A549 (cell line): ENCODE results near the gene ZNF385B.

Experiments used
- MAX ChIP-seq: IDR thresholded peaks from 2 replicates; pipeline ENCODE4 v1.6.1; 2012
- PBX3 ChIP-seq: IDR thresholded peaks from 2 replicates; pipeline ENCODE4 v1.6.1; 2012
- TP53 ChIP-seq: fragments of 250-450 bp; sonication (Bioruptor Pico); IDR thresholded peaks from 2 replicates; pipeline ENCODE4 v1.5.0; 2021; ENCODE audit warnings: mild to moderate bottlenecking, moderate library complexity
- TF ChIP-seq, protein P1 (sequence below): fragments of >200 bp; sonication (Bioruptor Twin); formaldehyde crosslinking; IDR thresholded peaks from 3 replicates; pipeline ENCODE4 v1.5.1; 2016

DNA sequence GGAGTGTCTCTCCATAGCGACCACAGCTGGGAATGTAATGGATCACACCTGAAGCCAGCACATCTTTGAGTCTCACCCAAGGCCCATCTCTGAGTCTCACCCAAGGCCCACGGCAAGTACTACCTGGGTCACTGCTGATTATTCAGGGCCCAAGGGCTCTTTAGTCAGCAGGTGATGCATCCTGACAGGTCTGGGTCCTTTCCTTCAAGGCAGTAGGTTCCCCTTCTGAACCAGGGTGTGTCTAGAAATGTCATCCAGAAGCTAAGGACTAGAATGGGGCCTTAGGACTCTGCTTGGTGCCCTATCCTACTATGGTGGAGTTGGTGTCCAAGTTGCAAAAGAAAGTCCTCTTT lies 248.1 kb downstream of the ZNF385B start:
- TF ChIP-seq, protein P1, sequence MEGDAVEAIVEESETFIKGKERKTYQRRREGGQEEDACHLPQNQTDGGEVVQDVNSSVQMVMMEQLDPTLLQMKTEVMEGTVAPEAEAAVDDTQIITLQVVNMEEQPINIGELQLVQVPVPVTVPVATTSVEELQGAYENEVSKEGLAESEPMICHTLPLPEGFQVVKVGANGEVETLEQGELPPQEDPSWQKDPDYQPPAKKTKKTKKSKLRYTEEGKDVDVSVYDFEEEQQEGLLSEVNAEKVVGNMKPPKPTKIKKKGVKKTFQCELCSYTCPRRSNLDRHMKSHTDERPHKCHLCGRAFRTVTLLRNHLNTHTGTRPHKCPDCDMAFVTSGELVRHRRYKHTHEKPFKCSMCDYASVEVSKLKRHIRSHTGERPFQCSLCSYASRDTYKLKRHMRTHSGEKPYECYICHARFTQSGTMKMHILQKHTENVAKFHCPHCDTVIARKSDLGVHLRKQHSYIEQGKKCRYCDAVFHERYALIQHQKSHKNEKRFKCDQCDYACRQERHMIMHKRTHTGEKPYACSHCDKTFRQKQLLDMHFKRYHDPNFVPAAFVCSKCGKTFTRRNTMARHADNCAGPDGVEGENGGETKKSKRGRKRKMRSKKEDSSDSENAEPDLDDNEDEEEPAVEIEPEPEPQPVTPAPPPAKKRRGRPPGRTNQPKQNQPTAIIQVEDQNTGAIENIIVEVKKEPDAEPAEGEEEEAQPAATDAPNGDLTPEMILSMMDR: no peak
- no peak for TF ChIP-seq MAX
- no peak for TF ChIP-seq PBX3
- no peak for TF ChIP-seq TP53 (CRISPR knock-in tag)
